ENCODE data around the gene SELL. TPM values are rescaled to one million over a fixed set of nuclear protein-coding genes. Genes with fewer than 3 reads are reported as not detected.
"Not testable (repeated sequence)": the region's sequence is repeated elsewhere in the genome, so short reads cannot be mapped to it uniquely, and the experiment has no call there.

The SELL gene
- total RNA-seq, 6 experiments from 2014 or later: 0.80 to 4.5 (median 2.2) TPM

DNA sequence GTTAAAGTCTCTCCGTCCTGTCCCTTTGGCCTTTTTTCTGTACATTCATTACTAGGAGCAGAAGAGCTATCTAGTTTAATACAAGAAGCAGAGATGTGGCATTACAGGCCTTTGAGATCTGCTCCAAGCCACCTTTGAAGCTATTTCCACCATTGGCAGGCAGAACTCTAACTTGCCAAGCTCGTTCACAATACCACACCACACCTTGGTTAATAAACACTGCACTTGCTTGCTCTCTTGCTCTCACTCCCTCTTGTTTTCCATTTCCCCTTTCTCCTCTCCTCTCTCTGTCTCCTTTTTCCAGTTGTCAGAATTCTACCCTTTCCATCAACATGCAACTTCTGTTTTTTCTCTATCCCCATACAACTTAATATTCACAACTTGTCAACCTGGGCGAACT, 15.4 kb upstream of the SELL start:
- Histone ChIP-seq H3K4me3 (peak overlapping the region in 2 of 3 donors; percentile 46 to 49), H3K27me3 (no peaks in the 10 kb centered on the region), H3K4me1 (peaks cover 0 to 49% (median 7%) of the 10 kb centered on the region in 4 donors), H3K36me3 (no peaks in the 10 kb centered on the region), H3K27ac (peak overlapping the region in 2 of 3 donors; percentile 34 to 65), H3K9me3 (no peaks in the 10 kb centered on the region)
- 76% methylated on average over 3 of the region's 3 CpGs for WGBS (ENCODE audit: insufficient coverage, low coverage, low lambda C conversion rate, missing lambda C conversion rate)
- no peak for DNase-seq
- peak; percentile 36 to 60 (median 56) for ATAC-seq
- intact Hi-C loops (cut with DNase I): no loop called here
- TF ChIP-seq CTCF (IDR thresholded peaks at IDR 0.05) (no peak), POLR2A (IDR thresholded peaks at IDR 0.05) (no peak)

DNA sequence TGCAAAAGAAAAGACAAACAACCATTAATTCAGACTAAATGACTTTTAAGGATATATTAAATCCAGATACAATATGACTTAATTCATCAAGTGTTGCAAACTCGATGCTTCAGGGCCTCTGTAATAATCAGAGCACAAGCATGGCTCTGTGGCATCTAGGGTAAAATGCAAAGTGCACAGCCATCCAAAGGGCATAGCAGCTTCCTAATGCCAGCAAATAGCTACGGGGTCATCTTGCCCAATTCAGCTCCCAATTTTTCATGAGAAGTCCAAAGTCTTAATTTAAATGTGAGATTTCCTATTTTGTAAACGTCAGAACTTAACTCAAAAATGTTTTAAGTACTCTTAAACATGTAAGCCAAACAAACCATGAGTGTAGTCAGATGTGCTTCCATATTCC, 14.5 kb upstream of the SELL start:
- peak overlapping the region in 2 of 3 donors; percentile 34 to 65 for H3K27ac ChIP-seq
- TF ChIP-seq CTCF (IDR thresholded peaks at IDR 0.05): no peak
- no peak for TF ChIP-seq POLR2A (IDR thresholded peaks at IDR 0.05)
- peak overlapping the region in 2 of 3 donors; percentile 46 to 49 for H3K4me3 ChIP-seq
- 35% methylated on average over 3 of the region's 3 CpGs for WGBS (ENCODE audit: insufficient coverage, low coverage, low lambda C conversion rate, missing lambda C conversion rate)
- peaks cover 0 to 49% (median 7%) of the 10 kb centered on the region in 4 donors for H3K4me1 ChIP-seq
- intact Hi-C loops (cut with DNase I): no loop called here
- ATAC-seq (peak; percentile 78 to 84 (median 80)), DNase-seq (peak in 1 of 3 donors; percentile 72)
- no peaks in the 10 kb centered on the region for H3K36me3 ChIP-seq
- H3K9me3 ChIP-seq: no peaks in the 10 kb centered on the region
- H3K27me3 ChIP-seq: no peaks in the 10 kb centered on the region

DNA sequence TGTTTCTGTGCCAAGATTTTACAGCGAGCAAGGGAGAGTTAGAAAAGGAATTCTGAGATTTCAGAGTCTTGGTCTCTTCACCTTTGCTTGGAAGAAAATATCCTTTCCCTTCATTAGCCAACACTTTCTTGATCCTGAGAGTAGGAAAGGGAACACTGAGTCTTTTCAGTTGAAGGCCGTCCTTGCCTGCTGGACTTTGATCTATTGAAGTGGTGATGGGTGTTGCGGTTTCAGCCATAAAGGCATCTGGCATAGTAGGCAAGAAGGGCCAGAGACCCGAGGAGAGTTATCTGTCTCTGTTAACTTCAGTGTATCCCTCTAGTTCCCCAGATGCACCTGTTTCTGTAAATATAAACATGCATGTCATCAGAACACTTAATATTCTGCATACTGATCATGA, 12.7 kb upstream of the SELL start:
- ATAC-seq (peak in 2 of 4 donors; percentile 18 to 41), DNase-seq (no peak)
- no peaks in the 10 kb centered on the region for H3K36me3 ChIP-seq
- TF ChIP-seq CTCF (IDR thresholded peaks at IDR 0.05) (no peak), POLR2A (IDR thresholded peaks at IDR 0.05) (no peak)
- WGBS (ENCODE audit: insufficient coverage, low coverage, low lambda C conversion rate, missing lambda C conversion rate): 22% methylated on average over 4 of the region's 4 CpGs
- H3K9me3 ChIP-seq: no peaks in the 10 kb centered on the region
- intact Hi-C loops (cut with DNase I): no loop called here
- peak overlapping the region in 1 of 3 donors; percentile 39 for H3K27ac ChIP-seq
- peak overlapping the region in 1 of 3 donors; percentile 46 for H3K4me3 ChIP-seq
- peaks cover 0 to 49% (median 7%) of the 10 kb centered on the region in 4 donors for H3K4me1 ChIP-seq
- H3K27me3 ChIP-seq: no peaks in the 10 kb centered on the region

DNA sequence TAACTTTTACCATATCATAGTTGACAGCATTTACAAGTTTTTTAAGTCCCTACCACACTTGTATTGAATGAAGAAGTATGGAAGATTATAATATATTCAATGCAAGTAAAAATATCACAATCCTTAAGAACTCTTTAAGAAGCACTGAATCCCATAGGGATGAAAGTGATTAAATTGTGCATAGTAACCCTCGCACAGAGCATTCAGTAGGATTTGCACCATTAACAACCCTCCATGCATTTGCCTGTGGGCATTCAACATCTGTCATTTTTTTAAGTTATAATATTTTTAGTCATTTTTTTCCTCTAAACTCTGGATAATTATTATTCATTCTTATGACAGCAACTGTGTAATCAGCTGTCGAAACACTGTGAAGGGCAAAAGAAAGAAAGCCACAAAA, 12.3 kb upstream of the SELL start:
- Histone ChIP-seq H3K4me1 (peaks cover 0 to 49% (median 7%) of the 10 kb centered on the region in 4 donors), H3K9me3 (no peaks in the 10 kb centered on the region), H3K27ac (peak overlapping the region in 1 of 3 donors; percentile 39), H3K4me3 (peak overlapping the region in 1 of 3 donors; percentile 46), H3K36me3 (no peaks in the 10 kb centered on the region), H3K27me3 (no peaks in the 10 kb centered on the region)
- TF ChIP-seq POLR2A (IDR thresholded peaks at IDR 0.05) (no peak), CTCF (IDR thresholded peaks at IDR 0.05) (no peak)
- intact Hi-C loops (cut with DNase I): no loop called here
- ATAC-seq (no peak), DNase-seq (no peak)
- WGBS (ENCODE audit: insufficient coverage, low coverage, low lambda C conversion rate, missing lambda C conversion rate): 51% methylated on average over 2 of the region's 2 CpGs

GRCh38 chr1:169722779-169723178, 11.4 kb upstream of the SELL start:
- TF ChIP-seq CTCF (IDR thresholded peaks at IDR 0.05): no peak
- no peak for TF ChIP-seq POLR2A (IDR thresholded peaks at IDR 0.05)
- peak in 1 of 4 donors; percentile 6 for ATAC-seq
- intact Hi-C loops (cut with DNase I): no loop called here

GRCh38 chr1:169715100-169715499, 3.7 kb upstream of the SELL start:
- H3K4me1 ChIP-seq; H3K9me3 ChIP-seq; intact Hi-C loops (cut with DNase I); H3K4me3 ChIP-seq; H3K27me3 ChIP-seq; ATAC-seq; DNase-seq; H3K27ac ChIP-seq; H3K36me3 ChIP-seq: not testable (repeated sequence)
- 81% methylated on average over 2 of the region's 2 CpGs for WGBS (ENCODE audit: insufficient coverage, low coverage, low lambda C conversion rate, missing lambda C conversion rate)

More at GRCh38 chr1:169722779-169723178, 11.4 kb upstream of the SELL start:
- H3K9me3 ChIP-seq: no peaks in the 10 kb centered on the region
- H3K4me3 ChIP-seq: peak overlapping the region in 1 of 3 donors; percentile 4
- H3K4me1 ChIP-seq: peaks cover 0 to 45% (median 5%) of the 10 kb centered on the region in 4 donors
- DNase-seq: no peak
- no peaks in the 10 kb centered on the region for H3K27me3 ChIP-seq
- H3K27ac ChIP-seq: peak overlapping the region in 1 of 3 donors; percentile 12
- H3K36me3 ChIP-seq: no peaks in the 10 kb centered on the region

DNA sequence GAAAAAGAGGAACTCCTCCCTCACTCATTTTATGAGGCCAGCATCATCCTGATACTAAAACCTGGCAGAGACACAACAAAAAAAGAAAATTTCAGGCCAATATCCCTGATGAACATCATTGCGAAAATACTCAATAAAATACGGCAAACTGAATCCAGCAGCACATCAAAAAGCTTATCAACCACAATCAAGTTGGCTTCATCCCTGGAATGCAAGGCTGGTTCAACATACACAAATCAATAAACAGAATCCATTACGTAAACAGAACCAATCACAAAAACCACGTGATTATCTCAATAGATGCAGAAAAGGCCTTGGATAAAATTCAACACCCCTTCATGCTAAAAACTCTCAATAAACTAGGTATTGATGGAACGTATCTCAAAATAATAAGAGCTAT, 1.7 kb upstream of the SELL start:
- H3K4me3 ChIP-seq; H3K27ac ChIP-seq; DNase-seq; H3K9me3 ChIP-seq; H3K4me1 ChIP-seq; H3K36me3 ChIP-seq; intact Hi-C loops (cut with DNase I); H3K27me3 ChIP-seq; ATAC-seq: not testable (repeated sequence)
- WGBS (ENCODE audit: insufficient coverage, low coverage, low lambda C conversion rate, missing lambda C conversion rate): 76% methylated on average over 5 of the region's 5 CpGs
